ENCODE data around the gene INHBB.

Gene INHBB

GRCh38 chr2:120352696-120353590 lies 7.0 kb downstream of the INHBB start:
- TF ChIP-seq POLR2AphosphoS5 (IDR thresholded peaks at IDR 0.05; ENCODE audit: low read depth, low read length), result no peak
- TF ChIP-seq TAF1 (IDR thresholded peaks at IDR 0.05; ENCODE audit: low read depth, low read length), result no peak
- TF ChIP-seq PAX5 (IDR thresholded peaks at IDR 0.05; ENCODE audit: insufficient read depth, low read length, severe bottlenecking), result no peak
- TF ChIP-seq SPI1 (IDR thresholded peaks at IDR 0.05; ENCODE audit: low read depth, low read length), result no peak
- FAIRE-seq (no peak), DNase-seq (ENCODE audit: insufficient read length, low spot score) (no peak)

- no peak for TF ChIP-seq POU2F2 (IDR thresholded peaks at IDR 0.05; ENCODE audit: low read depth, low read length)
- no peak for TF ChIP-seq POLR2AphosphoS5 (IDR thresholded peaks at IDR 0.05; ENCODE audit: low read depth, low read length)
- DNase-seq (ENCODE audit: insufficient read length, low spot score), result no peak
- no peak for FAIRE-seq
These were observed 7.6 kb downstream of the INHBB start for GRCh38 chr2:120353591-120353898.

- FAIRE-seq, result no peak
- no peak for DNase-seq (ENCODE audit: insufficient read length, low spot score)
- TF ChIP-seq POLR2A (IDR thresholded peaks at IDR 0.05; ENCODE audit: low read depth, low read length) (no peak), POU2F2 (IDR thresholded peaks at IDR 0.05; ENCODE audit: low read depth, low read length) (no peak), SPI1 (IDR thresholded peaks at IDR 0.05; ENCODE audit: low read depth, low read length) (no peak), POLR2AphosphoS5 (IDR thresholded peaks at IDR 0.05; ENCODE audit: low read depth, low read length) (no peak), TAF1 (IDR thresholded peaks at IDR 0.05; ENCODE audit: low read depth, low read length) (no peak), PAX5 (IDR thresholded peaks at IDR 0.05; ENCODE audit: insufficient read depth, low read length, severe bottlenecking) (no peak)
These were observed 8.0 kb downstream of the INHBB start for GRCh38 chr2:120353931-120354330.

- no peak for TF ChIP-seq POLR2AphosphoS5 (IDR thresholded peaks at IDR 0.05; ENCODE audit: low read depth, low read length)
- TF ChIP-seq POLR2A (IDR thresholded peaks at IDR 0.05; ENCODE audit: low read depth, low read length), result no peak
- no peak for TF ChIP-seq PAX5 (IDR thresholded peaks at IDR 0.05; ENCODE audit: insufficient read depth, low read length, severe bottlenecking)
- DNase-seq (ENCODE audit: insufficient read length, low spot score) (no peak), FAIRE-seq (no peak)
These were observed 8.5 kb downstream of the INHBB start for GRCh38 chr2:120354467-120354866.

- FAIRE-seq (no peak), DNase-seq (ENCODE audit: insufficient read length, low spot score) (no peak)
- TF ChIP-seq POLR2AphosphoS5 (IDR thresholded peaks at IDR 0.05; ENCODE audit: low read depth, low read length) (no peak), PAX5 (IDR thresholded peaks at IDR 0.05; ENCODE audit: insufficient read depth, low read length, severe bottlenecking) (no peak), POLR2A (IDR thresholded peaks at IDR 0.05; ENCODE audit: low read depth, low read length) (no peak), SPI1 (IDR thresholded peaks at IDR 0.05; ENCODE audit: low read depth, low read length) (no peak), POU2F2 (IDR thresholded peaks at IDR 0.05; ENCODE audit: low read depth, low read length) (no peak), TAF1 (IDR thresholded peaks at IDR 0.05; ENCODE audit: low read depth, low read length) (no peak)
These were observed 9.2 kb downstream of the INHBB start for GRCh38 chr2:120354935-120355779.

- no peak for DNase-seq (ENCODE audit: insufficient read length, low spot score)
- TF ChIP-seq SPI1 (IDR thresholded peaks at IDR 0.05; ENCODE audit: low read depth, low read length) (no peak), PAX5 (IDR thresholded peaks at IDR 0.05; ENCODE audit: insufficient read depth, low read length, severe bottlenecking) (no peak), POU2F2 (IDR thresholded peaks at IDR 0.05; ENCODE audit: low read depth, low read length) (no peak), POLR2AphosphoS5 (IDR thresholded peaks at IDR 0.05; ENCODE audit: low read depth, low read length) (no peak), POLR2A (IDR thresholded peaks at IDR 0.05; ENCODE audit: low read depth, low read length) (no peak), TAF1 (IDR thresholded peaks at IDR 0.05; ENCODE audit: low read depth, low read length) (no peak)
- FAIRE-seq, result no peak
These were observed 9.9 kb downstream of the INHBB start for GRCh38 chr2:120355780-120356266.

GRCh38 chr2:120357768-120358167 lies 11.8 kb downstream of the INHBB start:
- no peak for FAIRE-seq
- no peak for DNase-seq (ENCODE audit: insufficient read length, low spot score)
- TF ChIP-seq POLR2AphosphoS5 (IDR thresholded peaks at IDR 0.05; ENCODE audit: low read depth, low read length), result no peak
- TF ChIP-seq POLR2A (IDR thresholded peaks at IDR 0.05; ENCODE audit: low read depth, low read length), result no peak
- TF ChIP-seq PAX5 (IDR thresholded peaks at IDR 0.05; ENCODE audit: insufficient read depth, low read length, severe bottlenecking), result no peak
- no peak for TF ChIP-seq SPI1 (IDR thresholded peaks at IDR 0.05; ENCODE audit: low read depth, low read length)
- no peak for TF ChIP-seq TAF1 (IDR thresholded peaks at IDR 0.05; ENCODE audit: low read depth, low read length)
- TF ChIP-seq POU2F2 (IDR thresholded peaks at IDR 0.05; ENCODE audit: low read depth, low read length), result no peak

GRCh38 chr2:120358734-120359465 lies 13.0 kb downstream of the INHBB start:
- no peak for DNase-seq (ENCODE audit: insufficient read length, low spot score)
- FAIRE-seq, result no peak

GRCh38 chr2:120360307-120360855 lies 14.4 kb downstream of the INHBB start:
- no peak for TF ChIP-seq PAX5 (IDR thresholded peaks at IDR 0.05; ENCODE audit: insufficient read depth, low read length, severe bottlenecking)
- no peak for TF ChIP-seq POU2F2 (IDR thresholded peaks at IDR 0.05; ENCODE audit: low read depth, low read length)
- TF ChIP-seq POLR2AphosphoS5 (IDR thresholded peaks at IDR 0.05; ENCODE audit: low read depth, low read length), result no peak
- no peak for TF ChIP-seq SPI1 (IDR thresholded peaks at IDR 0.05; ENCODE audit: low read depth, low read length)
- no peak for TF ChIP-seq POLR2A (IDR thresholded peaks at IDR 0.05; ENCODE audit: low read depth, low read length)
- no peak for TF ChIP-seq TAF1 (IDR thresholded peaks at IDR 0.05; ENCODE audit: low read depth, low read length)
- DNase-seq (ENCODE audit: insufficient read length, low spot score), result no peak
- FAIRE-seq, result no peak

More at GRCh38 chr2:120358734-120359465, 13.0 kb downstream of the INHBB start:
- no peak for TF ChIP-seq PAX5 (IDR thresholded peaks at IDR 0.05; ENCODE audit: insufficient read depth, low read length, severe bottlenecking)

Measured in GM12891 (cell line).